SK-N-SH treated with all-trans-retinoic acid at 6 μM for 48 hours (cell line): Measurements from ENCODE around the gene SCEL.

Experiments used
- ARNTL ChIP-seq: fragments of 450-650 bp; formaldehyde crosslinking; IDR thresholded peaks from 2 replicates; pipeline ENCODE4 v1.5.0; 2020; ENCODE audit warnings: low read depth, mild to moderate bottlenecking, moderate library complexity, borderline replicate concordance
- BACH2 ChIP-seq: fragments of 250-450 bp; sonication (Bioruptor Pico); IDR thresholded peaks from 2 replicates; pipeline ENCODE4 v1.9.0; 2021; ENCODE audit warnings: mild to moderate bottlenecking, borderline replicate concordance
- PPARA ChIP-seq: fragments of 250-450 bp; sonication (Bioruptor Pico); IDR thresholded peaks from 2 replicates; pipeline ENCODE4 v1.5.0; 2020; ENCODE audit warnings: mild to moderate bottlenecking, borderline replicate concordance
- RARB ChIP-seq: fragments of 250-450 bp; sonication (Bioruptor Pico); IDR thresholded peaks from 2 replicates; pipeline ENCODE4 v1.8.0; 2021; ENCODE audit warnings: mild to moderate bottlenecking, moderate library complexity
- TCF4 ChIP-seq: fragments of 250-450 bp; sonication (Bioruptor Pico); IDR thresholded peaks from 2 replicates; pipeline ENCODE4 v1.8.0; 2021; ENCODE audit warnings: mild to moderate bottlenecking, moderate library complexity, borderline replicate concordance
- TOX ChIP-seq: fragments of 250-450 bp; sonication (Bioruptor Pico); IDR thresholded peaks from 2 replicates; pipeline ENCODE4 v1.8.0; 2021; ENCODE audit warnings: mild to moderate bottlenecking, moderate library complexity, borderline replicate concordance
- TF ChIP-seq, protein P1 (sequence below): fragments of 250-450 bp; sonication (Bioruptor Pico); IDR thresholded peaks from 2 replicates; pipeline ENCODE4 v1.8.0; 2020; ENCODE audit warnings: mild to moderate bottlenecking, moderate library complexity, borderline replicate concordance
- TF ChIP-seq, protein P2 (sequence below): fragments of 250-450 bp; sonication (Bioruptor Pico); IDR thresholded peaks from 2 replicates; pipeline ENCODE4 v1.5.0; 2020; ENCODE audit warnings: mild to moderate bottlenecking, moderate library complexity
- TF ChIP-seq, protein P3 (sequence below): fragments of 250-450 bp; sonication (Bioruptor Pico); IDR thresholded peaks from 2 replicates; pipeline ENCODE4 v1.8.0; 2021; ENCODE audit warnings: low read depth, mild to moderate bottlenecking, moderate library complexity, borderline replicate concordance

DNA sequence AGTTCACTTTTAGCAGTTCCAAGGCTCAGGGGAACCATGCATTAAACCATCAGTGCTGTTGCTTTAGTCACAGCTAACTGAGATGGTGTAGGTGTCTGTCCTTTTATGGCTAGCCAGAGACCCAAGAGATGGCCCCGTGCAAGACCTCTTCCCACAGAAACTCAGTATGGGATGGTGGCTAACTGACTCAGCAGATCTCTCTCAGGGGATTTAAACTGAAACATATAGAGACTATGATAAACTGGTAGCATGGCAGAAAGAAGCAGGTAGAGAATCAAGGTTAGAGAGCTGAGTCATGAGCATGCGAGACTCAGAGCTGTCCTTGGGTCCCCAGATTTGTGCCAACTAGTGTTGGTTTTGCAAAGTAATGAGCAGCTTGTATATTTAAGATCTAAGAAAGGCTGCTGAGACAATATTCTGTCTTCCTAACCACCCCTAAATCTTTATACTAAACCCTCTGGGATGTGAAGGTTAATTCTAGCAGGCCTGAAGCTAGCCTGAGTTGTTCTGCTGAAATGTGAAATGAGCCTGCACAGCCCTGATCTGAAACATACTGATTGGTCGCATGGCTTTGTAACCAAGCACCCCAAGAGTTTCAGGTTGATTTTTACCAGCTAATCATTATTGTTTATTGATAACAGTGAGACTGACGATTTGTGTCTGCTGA, 6.5 kb upstream of the SCEL start:
- TF ChIP-seq TOX (no peak), PPARA (CRISPR knock-in tag) (no peak), ARNTL (CRISPR knock-in tag) (no peak), BACH2 (CRISPR knock-in tag) (no peak), RARB (CRISPR knock-in tag) (no peak), TCF4 (CRISPR knock-in tag) (no peak)
- TF ChIP-seq, protein P1, sequence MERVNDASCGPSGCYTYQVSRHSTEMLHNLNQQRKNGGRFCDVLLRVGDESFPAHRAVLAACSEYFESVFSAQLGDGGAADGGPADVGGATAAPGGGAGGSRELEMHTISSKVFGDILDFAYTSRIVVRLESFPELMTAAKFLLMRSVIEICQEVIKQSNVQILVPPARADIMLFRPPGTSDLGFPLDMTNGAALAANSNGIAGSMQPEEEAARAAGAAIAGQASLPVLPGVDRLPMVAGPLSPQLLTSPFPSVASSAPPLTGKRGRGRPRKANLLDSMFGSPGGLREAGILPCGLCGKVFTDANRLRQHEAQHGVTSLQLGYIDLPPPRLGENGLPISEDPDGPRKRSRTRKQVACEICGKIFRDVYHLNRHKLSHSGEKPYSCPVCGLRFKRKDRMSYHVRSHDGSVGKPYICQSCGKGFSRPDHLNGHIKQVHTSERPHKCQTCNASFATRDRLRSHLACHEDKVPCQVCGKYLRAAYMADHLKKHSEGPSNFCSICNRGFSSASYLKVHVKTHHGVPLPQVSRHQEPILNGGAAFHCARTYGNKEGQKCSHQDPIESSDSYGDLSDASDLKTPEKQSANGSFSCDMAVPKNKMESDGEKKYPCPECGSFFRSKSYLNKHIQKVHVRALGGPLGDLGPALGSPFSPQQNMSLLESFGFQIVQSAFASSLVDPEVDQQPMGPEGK (CRISPR knock-in tag): no peak
- TF ChIP-seq, protein P2, sequence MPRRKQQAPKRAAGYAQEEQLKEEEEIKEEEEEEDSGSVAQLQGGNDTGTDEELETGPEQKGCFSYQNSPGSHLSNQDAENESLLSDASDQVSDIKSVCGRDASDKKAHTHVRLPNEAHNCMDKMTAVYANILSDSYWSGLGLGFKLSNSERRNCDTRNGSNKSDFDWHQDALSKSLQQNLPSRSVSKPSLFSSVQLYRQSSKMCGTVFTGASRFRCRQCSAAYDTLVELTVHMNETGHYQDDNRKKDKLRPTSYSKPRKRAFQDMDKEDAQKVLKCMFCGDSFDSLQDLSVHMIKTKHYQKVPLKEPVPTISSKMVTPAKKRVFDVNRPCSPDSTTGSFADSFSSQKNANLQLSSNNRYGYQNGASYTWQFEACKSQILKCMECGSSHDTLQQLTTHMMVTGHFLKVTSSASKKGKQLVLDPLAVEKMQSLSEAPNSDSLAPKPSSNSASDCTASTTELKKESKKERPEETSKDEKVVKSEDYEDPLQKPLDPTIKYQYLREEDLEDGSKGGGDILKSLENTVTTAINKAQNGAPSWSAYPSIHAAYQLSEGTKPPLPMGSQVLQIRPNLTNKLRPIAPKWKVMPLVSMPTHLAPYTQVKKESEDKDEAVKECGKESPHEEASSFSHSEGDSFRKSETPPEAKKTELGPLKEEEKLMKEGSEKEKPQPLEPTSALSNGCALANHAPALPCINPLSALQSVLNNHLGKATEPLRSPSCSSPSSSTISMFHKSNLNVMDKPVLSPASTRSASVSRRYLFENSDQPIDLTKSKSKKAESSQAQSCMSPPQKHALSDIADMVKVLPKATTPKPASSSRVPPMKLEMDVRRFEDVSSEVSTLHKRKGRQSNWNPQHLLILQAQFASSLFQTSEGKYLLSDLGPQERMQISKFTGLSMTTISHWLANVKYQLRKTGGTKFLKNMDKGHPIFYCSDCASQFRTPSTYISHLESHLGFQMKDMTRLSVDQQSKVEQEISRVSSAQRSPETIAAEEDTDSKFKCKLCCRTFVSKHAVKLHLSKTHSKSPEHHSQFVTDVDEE: no peak
- TF ChIP-seq, protein P3, sequence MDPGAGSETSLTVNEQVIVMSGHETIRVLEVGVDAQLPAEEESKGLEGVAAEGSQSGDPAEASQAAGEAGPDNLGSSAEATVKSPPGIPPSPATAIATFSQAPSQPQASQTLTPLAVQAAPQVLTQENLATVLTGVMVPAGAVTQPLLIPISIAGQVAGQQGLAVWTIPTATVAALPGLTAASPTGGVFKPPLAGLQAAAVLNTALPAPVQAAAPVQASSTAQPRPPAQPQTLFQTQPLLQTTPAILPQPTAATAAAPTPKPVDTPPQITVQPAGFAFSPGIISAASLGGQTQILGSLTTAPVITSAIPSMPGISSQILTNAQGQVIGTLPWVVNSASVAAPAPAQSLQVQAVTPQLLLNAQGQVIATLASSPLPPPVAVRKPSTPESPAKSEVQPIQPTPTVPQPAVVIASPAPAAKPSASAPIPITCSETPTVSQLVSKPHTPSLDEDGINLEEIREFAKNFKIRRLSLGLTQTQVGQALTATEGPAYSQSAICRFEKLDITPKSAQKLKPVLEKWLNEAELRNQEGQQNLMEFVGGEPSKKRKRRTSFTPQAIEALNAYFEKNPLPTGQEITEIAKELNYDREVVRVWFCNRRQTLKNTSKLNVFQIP: no peak
